Measurements from ENCODE around the gene GCGR.
"Not testable (repeated sequence)": the region's sequence is repeated elsewhere in the genome, so short reads cannot be mapped to it uniquely, and the experiment has no call there.

Gene GCGR

GRCh38 chr17:81832608-81833159, 28.7 kb downstream of the GCGR start:
- DNase-seq (ENCODE audit: low spot score) = peak; percentile 59

- peak; percentile 99 for DNase-seq (ENCODE audit: low spot score)
Observed at GRCh38 chr17:81833160-81833920, 29.4 kb downstream of the GCGR start, which contains the start of gene MCRIP1. TSS of gene MCRIP1 (minus strand) at chr17:81833291. CDS start at chr17:81824506, 8,785 bp downstream.

- no peak for DNase-seq (ENCODE audit: low spot score)
Observed at GRCh38 chr17:81833921-81834830, 30.2 kb downstream of the GCGR start.

GRCh38 chr17:81834831-81835267, 30.9 kb downstream of the GCGR start, which contains the start of gene PPP1R27:
TSS of gene PPP1R27 (minus strand) at chr17:81835050. CDS start at chr17:81834953, 97 bp downstream.
- no peak for DNase-seq (ENCODE audit: low spot score)

- no peak for DNase-seq (ENCODE audit: low spot score)
Observed at GRCh38 chr17:81837641-81838040, 33.7 kb downstream of the GCGR start.

- DNase-seq (ENCODE audit: low spot score) = no peak
Observed at GRCh38 chr17:81838753-81839255, 34.9 kb downstream of the GCGR start.

- no peak for DNase-seq (ENCODE audit: low spot score)
Observed at GRCh38 chr17:81839301-81839700, 35.4 kb downstream of the GCGR start.

- DNase-seq (ENCODE audit: low spot score) = not testable (repeated sequence)
Observed at GRCh38 chr17:81840059-81840458, 36.1 kb downstream of the GCGR start.

GRCh38 chr17:81840826-81841778, 37.2 kb downstream of the GCGR start:
- no peak for DNase-seq (ENCODE audit: low spot score)

- no peak for DNase-seq (ENCODE audit: low spot score)
Observed at GRCh38 chr17:81841866-81842265, 37.9 kb downstream of the GCGR start.

GRCh38 chr17:81842378-81842724, 38.4 kb downstream of the GCGR start:
- no peak for DNase-seq (ENCODE audit: low spot score)

GRCh38 chr17:81842725-81843504, 39.0 kb downstream of the GCGR start:
- DNase-seq (ENCODE audit: low spot score) = peak; percentile 79

GRCh38 chr17:81843713-81844326, 39.9 kb downstream of the GCGR start:
- no peak for DNase-seq (ENCODE audit: low spot score)

GRCh38 chr17:81844327-81844851, 40.4 kb downstream of the GCGR start:
- DNase-seq (ENCODE audit: low spot score) = no peak

GRCh38 chr17:81844887-81845286, 40.9 kb downstream of the GCGR start:
- no peak for DNase-seq (ENCODE audit: low spot score)

GRCh38 chr17:81845361-81845760, 41.4 kb downstream of the GCGR start:
- no peak for DNase-seq (ENCODE audit: low spot score)

- no peak for DNase-seq (ENCODE audit: low spot score)
Observed at GRCh38 chr17:81845881-81846742, 42.2 kb downstream of the GCGR start.

Data from AG08396 (cell line).